HepG2 (cell line): ENCODE results near the gene PRR15L. TPM values are rescaled to one million over a fixed set of nuclear protein-coding genes. Genes with fewer than 3 reads are reported as not detected.
A peak's percentile ranks its signal among the peaks of the same experiment; 100 is the strongest.

Source experiments
- ATAC-seq: fragments of 200-7000 bp; cut with Tn5 transposase; 3 replicates; pipeline ENCODE4 v1.9.1; 2020; ENCODE audit warnings: mild to moderate bottlenecking, moderate library complexity
- BruUV-seq: library from RNA; stranded (reverse); fragments of 400-500 nt; replicated peaks from 2 replicates; lab custom pipeline; 2021; lab: Mats Ljungman, UMichigan
- CTCF ChIA-PET: fragments of 300-600 bp; formaldehyde crosslinking; extraction: SDS; loops from one replicate; lab custom pipeline; 2021; ENCODE audit warnings: low total read pairs, inconsistent platforms, low intra/inter-chr PET ratio; lab: Yijun Ruan, JAX
- POLR2A ChIA-PET: fragments of 350-600 bp; sonication (Branson Sonifier 250); formaldehyde crosslinking; loops from one replicate; lab custom pipeline; 2020; ENCODE audit warnings: antibody characterized with exemption, inconsistent platforms; lab: Yijun Ruan, JAX
- DNase-seq: peaks from one replicate; pipeline ENCODE4 v3.0.0-alpha.2; 2015; ENCODE audit warnings: low spot score
- FAIRE-seq: peaks from 3 replicates; lab custom pipeline; 2011; peaks lifted over from hg19 to GRCh38; lab: Jason Lieb, UNC
- H2AFZ ChIP-seq: one replicate; pipeline ENCODE4 v1.6.1; 2011; ENCODE audit warnings: low read length, inconsistent platforms
- H3K27ac ChIP-seq: fragments of 300-600 bp; 3 replicates; pipeline ENCODE4 v1.8.0; 2011; ENCODE audit warnings: mixed run types, mild to moderate bottlenecking, mixed read lengths, low read length, inconsistent platforms; ENCODE audit not compliant: insufficient read depth; ENCODE audit errors: extremely low read length
- H3K27me3 ChIP-seq, 2 experiments: fragments of 200-600 bp in 1 of 2; 2 replicates in 1 of 2; 3 replicates in 1 of 2; pipeline versions ENCODE4 v1.6.0 to v1.8.0; 2011; ENCODE audit warnings: low read length in 2 of 2, mild to moderate bottlenecking in 2 of 2, moderate library complexity in 2 of 2, inconsistent platforms in 1 of 2; ENCODE audit not compliant: insufficient read depth in 2 of 2, control insufficient read depth in 1 of 2
- H3K36me3 ChIP-seq, 2 experiments: fragments of 200-600 bp in 1 of 2; replicated peaks in 1 of 2; 2 replicates in 1 of 2; 3 replicates in 1 of 2; pipeline versions ENCODE4 v1.5.1 to v1.8.0; 2011; ENCODE audit warnings: low read length in 2 of 2, inconsistent platforms in 1 of 2; ENCODE audit not compliant: insufficient read depth in 2 of 2, control insufficient read depth in 1 of 2
- H3K4me1 ChIP-seq: 2 replicates; pipeline ENCODE4 v1.5.1; 2012; ENCODE audit warnings: low read length, inconsistent platforms; ENCODE audit not compliant: insufficient read depth
- H3K4me2 ChIP-seq: 2 replicates; pipeline ENCODE4 v1.6.0; 2011; ENCODE audit warnings: low read depth, low read length, inconsistent platforms
- H3K4me3 ChIP-seq, 3 experiments: fragments of 200-600 bp in 1 of 3; sonication (generic), shearing (Covaris generic) in 1 of 3; replicated peaks in 1 of 3; 2 replicates each; pipeline ENCODE4 v1.5.1; 2011 to 2016; ENCODE audit warnings: low read length in 3 of 3, inconsistent platforms in 2 of 3, low read depth in 2 of 3, mild to moderate bottlenecking in 2 of 3, control low read depth in 1 of 3, mixed read lengths in 1 of 3; ENCODE audit not compliant: insufficient read depth in 1 of 3
- H3K79me2 ChIP-seq: one replicate; pipeline ENCODE4 v1.6.1; 2011; ENCODE audit warnings: low read length, inconsistent platforms; ENCODE audit not compliant: insufficient read depth
- H3K9ac ChIP-seq: 2 replicates; pipeline ENCODE4 v1.6.0; 2011; ENCODE audit warnings: mild to moderate bottlenecking, low read depth, low read length, inconsistent platforms; ENCODE audit not compliant: insufficient read depth
- H3K9me3 ChIP-seq: 2 replicates; pipeline ENCODE4 v1.5.1; 2012; ENCODE audit warnings: mild to moderate bottlenecking, low read length
- H4K20me1 ChIP-seq: 2 replicates; pipeline ENCODE4 v1.6.0; 2011; ENCODE audit warnings: inconsistent platforms, mild to moderate bottlenecking, low read length, moderate library complexity; ENCODE audit not compliant: insufficient read depth
- DR1 ChIP-seq: sonication (generic); formaldehyde crosslinking; IDR thresholded peaks from 2 replicates; pipeline ENCODE4 v1.8.0; 2021; ENCODE audit warnings: mild to moderate bottlenecking, missing genetic modification reagents, inconsistent platforms
- GTF2F1 ChIP-seq: fragments of 150-350 bp; IDR thresholded peaks from 2 replicates; pipeline ENCODE4 v1.6.1; 2014; ENCODE audit warnings: low read length
- STAG1 ChIP-seq: sonication (generic); formaldehyde crosslinking; IDR thresholded peaks from 2 replicates; pipeline ENCODE4 v1.4.0; 2020; ENCODE audit warnings: missing genetic modification reagents
- TFAP4 ChIP-seq: sonication (generic); IDR thresholded peaks from 2 replicates; pipeline ENCODE4 v1.6.1; 2016; ENCODE audit warnings: low read depth, borderline replicate concordance
- ZBED4 ChIP-seq: sonication (generic); formaldehyde crosslinking; IDR thresholded peaks from 2 replicates; pipeline ENCODE4 v1.4.0; 2020; ENCODE audit warnings: missing genetic modification reagents, borderline replicate concordance
- ZNF121 ChIP-seq: sonication (generic); formaldehyde crosslinking; IDR thresholded peaks from 2 replicates; pipeline ENCODE4 v1.5.0; 2020; ENCODE audit warnings: mild to moderate bottlenecking, missing genetic modification reagents
- WGBS: methylation state at CpG from one replicate; pipeline ENCODE4 v1.1.6; 2017; ENCODE audit warnings: low lambda C conversion rate; 5-methylcytosine and 5-hydroxymethylcytosine counted together
- in situ Hi-C: cut with HindIII; loops from 2 replicates; pipeline ENCODE4 v1.10.0; 2017; ENCODE audit warnings: low pct_unique_long_range_greater_than_20kb; ENCODE audit not compliant: extremely low pct_ligation_motif_present
- intact Hi-C: fragments of 100-400 bp; cut with micrococcal nuclease; formaldehyde crosslinking; loops from one replicate; pipeline ENCODE4 v1.10.0; 2022; ENCODE audit not compliant: unreplicated experiment
- polyA plus RNA-seq, 8 experiments: library from polyadenylated mRNA; depleted of rRNA in 3 of 8; stranded (reverse) in 7 of 8; unstranded in 1 of 8; fragments of >200 nt; fragmentation: Illumina TruSeq in 4 of 8; extraction: Trizol in 4 of 8; gene quantifications; 2 replicates each; pipeline versions ENCODE4 v1.2.1 to v1.2.3, GENCODE V29; 2011 to 2016; ENCODE audit warnings: low read depth in 4 of 8, missing spikeins in 1 of 8, mixed read lengths in 1 of 8; ENCODE audit not compliant: insufficient read depth in 1 of 8
- total RNA-seq, 5 experiments: library from RNA; depleted of rRNA; stranded (reverse); fragments of >200 nt; fragmentation: Illumina TruSeq; extraction: Trizol; gene quantifications; 2 replicates each; pipeline ENCODE4 v1.2.3, GENCODE V29; 2016; ENCODE audit warnings: low read depth in 1 of 5

The PRR15L gene
- total and polyA plus RNA-seq, 2 of the 13 experiments (the other 11 are each of a cell fraction or from before 2014, with no cell fraction given), result 0.44 to 2.0 TPM

GRCh38 chr17:47918991-47919390 is 38.7 kb downstream of the PRR15L start:
- peaks cover 7% of the 10 kb centered on the region for H3K4me1 ChIP-seq
- H3K4me3 ChIP-seq, result no peak overlapping the region
- no peaks in the 10 kb centered on the region for H3K79me2 ChIP-seq
- TF ChIP-seq TFAP4 (no peak), ZBED4 (no peak), STAG1 (CRISPR knock-in tag) (no peak), GTF2F1 (no peak), DR1 (no peak), ZNF121 (CRISPR knock-in tag) (0 out of 2 replicates have a peak, but pooled peaks have one; percentile 25)
- ATAC-seq (no peak), DNase-seq (no peak), FAIRE-seq (no peak)
- H3K27ac ChIP-seq, result no peak overlapping the region
- peaks cover 11 to 28% of the 10 kb centered on the region in 2 experiments; a peak in 4 of 5 replicates for H3K36me3 ChIP-seq
- in situ Hi-C loops, result no loop called here
- 93% methylated on average over 2 of the region's 2 CpGs for WGBS
- BruUV-seq, result no TSS peak
- ChIA-PET POLR2A (interaction anchor here (0.7 kb wide), 1 partner anchor 87 kb away, joined by 3 read pairs; the partner anchor contains the start of genes LRRC46 and MRPL10), CTCF (no interaction called here)
- H3K4me2 ChIP-seq, result no peak overlapping the region
- H4K20me1 ChIP-seq, result no peaks in the 10 kb centered on the region
- intact Hi-C loops, result no loop called here
- no peaks in the 10 kb centered on the region for H3K27me3 ChIP-seq
- H2AFZ ChIP-seq, result no peak overlapping the region
- no peaks in the 10 kb centered on the region for H3K9me3 ChIP-seq
- no peak overlapping the region for H3K9ac ChIP-seq
